GM04504 (cell line): ENCODE data around the gene AMPD1.
A peak's percentile ranks its signal among the peaks of the same experiment; 100 is the strongest.

Experiments used
- DNase-seq: peaks from one replicate; pipeline ENCODE4 v3.0.0-alpha.2; 2012; ENCODE audit warnings: low read depth

Gene AMPD1

DNA sequence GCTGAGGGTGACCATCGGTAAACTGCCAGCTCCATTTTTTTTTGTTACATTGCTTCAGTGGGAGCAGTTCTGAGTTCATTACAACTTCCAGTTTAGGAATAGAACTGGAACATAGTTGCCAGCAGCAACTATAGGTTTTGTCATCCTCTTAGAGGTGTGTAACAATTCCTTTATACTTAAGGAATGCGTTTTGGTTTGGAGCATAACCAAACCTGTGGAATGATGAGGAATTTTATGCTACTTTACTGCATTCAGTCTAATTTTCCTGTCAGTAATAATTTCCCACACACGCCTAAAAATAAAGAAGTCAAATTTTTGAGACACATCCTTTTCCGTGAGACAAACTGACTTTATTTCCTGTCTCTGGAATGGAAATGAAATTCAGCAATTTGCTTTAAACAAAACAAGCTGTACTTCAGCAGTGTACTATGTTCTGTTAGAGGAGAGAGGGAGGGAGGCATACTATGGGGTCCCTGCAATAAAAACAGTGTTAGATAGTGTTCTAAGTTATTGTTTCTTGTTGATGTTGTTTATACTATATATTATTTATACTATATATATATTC is 4.8 kb upstream of the AMPD1 start:
- no peak for DNase-seq

DNA sequence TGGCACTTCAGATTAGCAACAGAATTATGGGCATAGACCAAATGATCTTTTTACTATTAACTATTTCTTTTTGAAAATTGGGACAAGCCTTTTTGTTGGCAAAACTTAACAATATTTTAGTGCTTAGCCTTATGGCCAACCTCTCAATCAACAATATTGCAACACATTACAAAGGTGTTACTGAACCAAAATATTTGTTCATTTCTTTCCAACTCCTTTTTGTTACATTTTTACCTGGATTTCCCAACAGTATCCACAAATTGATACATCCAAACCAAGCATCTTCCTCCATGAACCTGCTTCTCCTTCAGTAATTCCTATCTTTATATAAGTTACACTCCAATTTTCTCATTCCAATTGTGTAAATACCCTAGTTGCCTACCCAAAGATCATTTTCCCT is 1.5 kb upstream of the AMPD1 start:
- no peak for DNase-seq

DNA sequence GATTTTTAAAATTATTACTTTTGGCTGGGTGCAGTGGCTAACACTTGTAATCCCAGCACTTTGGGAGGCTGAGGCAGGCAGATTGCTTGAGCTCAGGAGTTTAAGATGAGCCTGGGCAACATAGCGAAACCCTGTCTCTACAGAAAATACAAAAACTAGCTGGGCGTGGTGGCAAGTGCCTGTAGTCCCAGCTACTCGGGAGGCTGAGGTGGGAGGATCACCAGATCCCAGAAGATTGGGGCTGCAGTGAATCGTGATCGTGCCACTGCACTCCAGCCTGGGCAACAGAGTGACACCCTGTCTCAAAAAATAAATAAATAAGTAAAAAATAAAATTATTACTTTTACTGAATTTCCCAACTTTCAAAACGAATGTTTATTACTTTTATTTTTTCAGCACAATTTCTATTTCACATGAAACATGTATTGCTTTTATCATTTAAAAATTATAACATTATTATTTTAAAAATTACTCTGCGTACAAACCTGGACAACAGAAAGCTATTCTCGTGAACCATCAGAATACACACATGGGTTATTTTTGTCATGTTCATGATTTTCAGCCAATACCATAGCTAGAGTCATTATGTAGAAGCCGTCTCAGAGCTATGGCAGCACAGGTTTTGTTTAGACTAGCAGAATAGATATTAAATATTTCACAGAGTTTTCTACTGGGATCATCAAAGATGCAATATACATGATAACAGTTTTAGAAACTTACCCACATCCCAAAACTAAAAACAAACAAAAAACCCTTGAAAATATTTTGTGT is 621 bp downstream of the AMPD1 start:
- DNase-seq, result no peak

DNA sequence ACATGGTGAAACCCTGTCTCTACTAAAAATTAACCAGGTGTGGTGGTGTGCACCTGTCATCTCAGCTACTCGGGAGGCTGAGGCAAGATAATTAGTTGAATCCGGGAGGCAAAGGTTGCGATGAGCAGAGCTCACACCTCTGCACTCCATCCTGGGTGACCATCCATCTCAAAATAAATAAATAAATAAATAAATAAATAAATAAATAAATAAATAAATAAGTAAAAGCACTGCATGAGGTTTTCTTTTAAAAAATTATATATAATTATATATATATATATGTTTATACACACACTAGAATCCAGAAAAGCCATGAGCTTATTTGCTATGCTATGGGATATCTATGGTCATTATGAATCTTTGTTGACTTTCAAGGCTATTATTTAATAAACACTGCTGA is 2.4 kb downstream of the AMPD1 start:
- no peak for DNase-seq

DNA sequence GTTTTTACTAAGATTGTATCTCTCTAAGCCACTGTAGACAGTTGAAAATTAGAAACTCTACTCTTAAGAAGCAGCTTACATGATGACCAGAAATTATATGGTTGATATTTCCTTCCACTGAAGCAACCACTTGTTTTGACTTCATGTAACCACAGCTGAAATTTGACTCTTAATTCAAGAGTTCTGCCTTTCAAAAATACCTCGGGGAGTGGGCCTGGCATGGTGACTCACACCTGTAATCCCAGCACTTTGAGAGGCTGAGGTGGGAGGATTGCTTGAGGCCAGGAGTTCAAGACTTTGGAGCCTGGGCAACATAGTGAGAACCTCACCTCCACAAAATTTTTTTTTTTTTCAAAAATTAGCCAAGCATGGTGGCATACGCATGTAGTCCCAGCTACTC is 4.3 kb downstream of the AMPD1 start:
- DNase-seq, result no peak

DNA sequence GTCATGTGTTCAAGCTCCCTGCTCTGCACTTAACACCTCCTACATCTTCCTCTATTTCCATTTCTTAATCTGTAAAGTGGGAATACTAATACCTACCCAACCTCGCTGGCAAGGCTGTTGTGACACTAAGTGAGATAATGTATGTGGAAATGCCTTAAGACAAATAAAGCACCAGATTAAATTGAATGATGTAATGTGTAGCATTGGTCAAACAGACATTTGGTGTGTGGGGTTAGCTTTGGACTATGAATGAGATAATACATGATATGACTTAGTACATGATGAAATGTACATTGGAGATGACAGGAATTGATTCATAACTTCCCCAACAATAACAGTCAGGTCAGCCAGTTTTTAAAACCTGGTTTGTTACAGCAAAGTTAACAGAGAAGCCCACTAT is 5.2 kb downstream of the AMPD1 start:
- no peak for DNase-seq

DNA sequence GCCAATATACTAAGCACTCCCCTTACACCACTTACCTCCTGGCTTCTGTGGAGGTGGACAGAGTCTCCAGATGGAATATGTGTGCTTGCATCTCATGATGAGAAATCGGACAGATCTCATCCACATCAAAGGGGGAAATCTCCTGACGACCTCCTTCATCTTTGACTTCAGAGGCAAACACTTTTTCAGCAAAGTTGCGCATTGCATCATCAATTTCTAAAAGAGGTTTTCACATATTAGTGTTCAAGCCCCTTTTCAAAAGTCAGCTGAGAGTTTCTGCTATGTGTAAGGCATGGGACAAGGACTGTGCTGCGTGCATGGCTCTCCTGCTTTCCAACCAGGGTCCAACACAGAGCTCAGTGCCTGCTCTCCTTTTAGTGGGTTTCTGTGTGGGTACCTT is 6.8 kb downstream of the AMPD1 start:
- no peak for DNase-seq

DNA sequence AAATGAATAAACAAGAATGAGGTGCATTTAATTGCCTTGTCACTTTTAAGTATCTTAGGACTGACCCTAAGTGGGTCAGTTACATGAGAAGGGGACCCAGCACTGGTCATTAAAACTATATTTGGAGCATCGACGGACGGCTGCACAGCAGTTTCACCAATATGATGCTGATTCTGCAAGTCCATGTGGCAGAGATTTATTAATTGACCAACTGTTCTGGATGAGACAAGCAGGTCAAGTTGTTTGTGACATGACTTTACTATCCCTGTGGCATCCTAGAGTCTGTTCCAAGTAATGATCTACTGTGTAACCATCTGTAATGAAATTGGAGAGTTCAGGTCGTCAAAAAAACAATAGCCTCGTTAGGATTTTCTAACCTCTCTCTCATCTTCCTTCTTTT is 9.5 kb downstream of the AMPD1 start:
- no peak for DNase-seq

DNA sequence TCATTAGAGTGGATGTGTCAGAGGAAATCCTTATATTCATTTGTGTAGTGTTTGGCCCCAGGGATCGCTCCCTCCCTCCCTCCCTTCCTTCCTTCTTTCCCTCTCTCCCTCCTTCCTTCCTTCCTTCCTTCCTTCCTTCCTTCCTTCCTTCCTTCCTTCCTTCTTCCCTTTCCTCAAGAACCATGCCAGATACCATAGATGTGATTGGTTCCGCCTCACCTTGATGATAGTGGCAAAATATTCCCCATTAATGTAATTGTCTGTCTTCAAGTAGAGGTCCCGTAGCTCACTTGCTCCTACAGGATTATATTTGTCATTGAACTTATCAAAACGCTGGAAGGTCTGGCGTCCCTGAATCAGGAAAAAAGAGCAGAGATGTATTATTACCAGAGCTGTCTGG is 17.7 kb downstream of the AMPD1 start:
- no peak for DNase-seq

DNA sequence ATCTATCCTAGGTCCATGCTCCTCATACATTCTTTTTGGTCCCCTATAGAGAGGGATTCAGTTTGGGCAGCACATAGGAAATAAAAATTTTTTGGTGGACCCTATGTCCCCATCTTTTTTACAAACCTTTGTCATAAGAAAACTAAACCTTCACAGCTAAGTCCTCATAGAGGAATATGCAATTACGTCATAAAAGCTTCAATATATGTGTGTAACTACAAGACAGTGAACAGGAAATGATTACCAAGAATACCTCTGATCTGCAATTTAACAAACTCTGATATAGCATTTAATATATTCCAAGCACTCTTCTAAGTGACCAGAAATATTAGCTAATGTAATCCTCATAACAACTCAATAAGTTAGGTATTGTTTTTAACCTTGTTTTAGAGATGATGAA is 19.2 kb downstream of the AMPD1 start:
- DNase-seq, result no peak

DNA sequence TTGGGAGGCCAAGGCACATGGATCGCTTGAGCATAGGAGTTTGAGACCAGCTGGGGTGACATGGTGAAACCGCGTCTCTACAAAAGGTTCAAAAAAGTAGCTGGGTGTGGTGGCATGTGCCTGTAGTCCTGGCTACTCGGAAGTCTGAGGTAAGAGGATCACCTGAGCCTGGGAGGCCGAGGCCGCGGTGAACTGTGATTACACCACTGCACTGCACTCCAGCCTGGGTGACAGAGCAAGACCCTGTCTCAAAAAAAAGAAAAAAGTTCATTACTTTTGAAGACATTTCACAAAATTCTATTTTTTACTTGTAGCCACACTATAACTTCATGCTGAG is 23.4 kb downstream of the AMPD1 start:
- DNase-seq, result no peak

DNA sequence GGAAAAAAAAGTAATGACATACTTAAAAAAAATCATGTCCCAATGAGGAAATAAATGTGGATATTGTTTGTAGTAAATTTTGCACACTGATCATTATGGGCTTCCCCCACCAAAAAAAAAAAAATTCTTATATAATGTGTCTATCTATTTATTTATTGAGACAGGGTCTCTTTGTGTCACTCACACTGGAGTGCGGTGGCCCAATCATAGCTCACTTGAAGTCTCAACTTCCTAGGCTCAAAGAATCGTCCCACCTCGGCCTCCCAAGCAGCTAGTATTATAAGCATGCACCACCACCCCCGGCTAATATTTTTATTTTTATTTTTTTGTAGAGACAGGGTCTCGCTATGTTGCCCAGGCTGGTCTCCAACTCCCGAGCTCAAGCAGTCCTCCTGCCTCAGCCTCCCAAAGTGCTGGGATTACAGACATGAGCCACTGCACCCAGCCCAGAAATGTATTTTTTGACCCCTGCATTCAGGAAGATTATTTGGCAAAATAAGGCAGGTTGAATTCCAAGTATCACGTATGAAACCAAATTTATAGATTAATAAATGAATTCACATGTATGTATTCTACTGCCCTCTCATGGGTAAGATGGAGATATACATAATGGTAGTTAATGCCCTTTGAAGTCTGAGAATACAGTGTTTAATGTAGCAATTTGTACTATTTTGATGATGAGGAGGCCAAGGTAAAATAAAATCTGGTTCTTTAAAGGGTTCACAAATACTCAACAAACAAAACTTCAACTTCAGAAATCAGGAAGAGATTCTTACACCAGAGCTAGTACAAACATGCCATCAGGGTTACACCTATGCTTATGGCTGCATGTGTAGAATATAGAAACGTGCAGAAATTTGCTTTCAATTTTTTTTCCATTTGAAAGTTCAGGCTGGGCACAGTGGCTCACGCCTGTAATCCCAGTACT is 24.1 kb downstream of the AMPD1 start:
- no peak for DNase-seq

DNA sequence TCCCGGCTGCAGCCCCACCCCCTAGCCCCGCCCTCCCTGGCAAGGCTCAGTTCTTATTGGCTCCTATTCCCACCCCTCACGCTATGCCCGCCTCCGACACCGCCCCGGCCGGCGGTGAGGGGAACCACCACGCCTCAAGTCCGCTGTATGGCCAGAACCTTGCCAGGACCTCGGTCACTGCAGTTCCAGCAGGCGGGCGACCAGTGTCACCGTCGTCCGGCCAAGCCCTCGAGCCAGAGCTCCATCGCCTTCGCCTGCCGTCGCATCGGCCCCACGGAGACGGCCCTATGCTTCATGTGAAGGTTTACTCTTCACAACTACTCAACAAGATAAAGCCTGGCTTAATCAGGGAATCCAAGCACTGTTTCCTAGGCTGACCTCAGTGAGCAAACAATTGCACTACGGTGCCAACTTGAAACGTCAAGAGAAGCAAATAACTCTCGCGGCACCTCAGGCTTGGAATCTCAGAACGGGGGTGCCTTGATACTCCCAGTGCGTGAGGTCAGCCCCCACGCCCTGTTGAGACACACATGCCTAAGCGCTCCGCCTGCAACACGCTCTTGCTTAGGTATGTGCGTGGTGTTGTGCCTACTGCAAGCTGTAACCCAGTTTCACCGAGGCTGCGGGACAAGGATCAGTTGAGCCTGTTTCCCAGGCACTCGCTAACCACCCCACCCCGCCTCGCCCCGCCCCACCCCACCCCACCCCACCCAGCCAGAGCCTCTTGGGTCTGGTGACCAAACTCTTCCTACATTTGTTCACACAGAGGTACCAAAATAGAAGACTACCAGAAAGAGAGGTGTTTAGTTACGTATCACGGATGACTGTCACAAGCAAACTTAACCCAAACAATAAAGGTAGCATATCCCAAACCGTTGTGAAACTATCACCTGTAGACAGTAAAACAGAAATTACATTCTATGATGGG is 25.0 kb downstream of the AMPD1 start:
- peak; percentile 81 for DNase-seq

DNA sequence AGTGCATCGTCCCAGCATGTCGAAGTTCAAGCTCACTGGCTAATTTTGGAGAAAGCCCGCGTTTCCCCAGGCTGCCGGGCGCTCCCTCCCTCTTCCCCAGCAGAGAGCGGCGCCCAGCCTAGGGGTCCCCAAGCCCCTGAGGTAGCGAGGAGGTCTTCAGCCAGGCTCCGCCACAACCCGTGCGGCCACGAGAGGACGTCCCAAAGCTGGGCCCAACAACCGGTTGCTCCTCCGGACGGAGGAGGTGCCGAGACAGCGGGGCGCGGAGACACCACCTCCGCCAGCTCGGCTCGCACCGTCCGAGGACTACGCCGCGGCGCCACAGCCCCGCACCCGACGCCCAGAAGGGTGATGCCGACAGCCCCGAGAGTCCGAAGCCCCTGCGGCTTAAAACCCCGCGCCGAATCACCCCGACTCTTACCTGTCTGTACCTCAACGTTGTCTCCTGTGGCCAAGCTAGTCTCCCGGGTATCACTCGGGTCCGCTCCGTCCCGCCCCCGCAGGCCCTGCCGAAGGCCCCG is 25.7 kb downstream of the AMPD1 start, which contains the start of gene DENND2C:
Gene DENND2C, minus strand, starts transcription at position 488 of the 521 bp plus-strand sequence. CDS start 44,065 bp downstream, outside the sequence.
- no peak for DNase-seq

DNA sequence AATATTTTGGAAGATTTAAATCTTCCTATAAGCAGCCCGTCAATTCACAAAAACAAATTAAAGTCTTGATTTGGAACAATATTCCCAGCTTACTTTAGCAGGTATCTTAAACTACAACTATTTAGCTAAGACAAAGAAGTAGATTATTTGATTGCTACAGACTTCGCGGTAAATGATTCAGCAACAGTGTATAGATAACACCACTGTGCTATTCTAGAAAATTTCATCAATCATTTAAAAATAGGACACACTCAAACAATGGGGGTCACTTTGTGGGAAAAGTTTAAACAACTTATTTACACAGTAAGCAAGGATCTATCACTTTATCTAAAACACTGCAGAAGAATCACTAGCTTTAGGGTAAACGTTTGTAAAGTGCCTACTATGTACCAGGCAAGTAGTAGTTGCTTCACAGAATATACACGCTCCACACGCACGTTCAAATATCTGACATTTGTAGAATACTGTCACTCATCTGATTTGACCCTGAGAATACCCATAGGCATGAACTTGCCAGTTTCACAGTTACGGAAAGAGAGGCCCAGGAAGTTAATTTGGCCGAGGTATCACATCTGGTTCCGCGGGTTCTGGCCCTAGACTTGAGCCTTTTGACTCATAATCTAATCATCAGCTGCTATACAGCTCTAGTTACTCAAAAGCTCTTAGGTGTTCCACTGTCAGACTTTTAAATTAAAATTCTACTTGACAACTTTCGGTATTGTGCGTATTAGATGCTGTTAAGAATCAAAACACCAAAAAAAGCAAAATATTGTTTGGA is 26.4 kb downstream of the AMPD1 start:
- DNase-seq, result no peak

DNA sequence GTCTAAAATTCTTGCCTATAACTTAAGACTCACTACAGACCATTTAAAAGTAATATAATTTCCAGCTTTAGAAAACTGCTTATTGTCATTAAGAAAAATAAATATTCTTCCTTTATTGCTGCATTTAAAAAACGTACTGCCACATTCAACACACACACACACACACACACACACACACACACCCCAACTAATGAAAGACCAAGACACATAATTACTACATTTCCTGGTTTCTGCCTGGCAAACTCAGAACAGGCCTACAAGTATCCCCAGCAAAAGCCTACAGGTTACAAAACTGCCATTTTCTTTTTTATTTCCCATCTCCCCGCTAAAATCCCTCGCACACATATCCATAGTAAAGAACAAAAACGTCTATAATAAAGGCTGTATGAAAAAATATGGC is 27.0 kb downstream of the AMPD1 start:
- no peak for DNase-seq

DNA sequence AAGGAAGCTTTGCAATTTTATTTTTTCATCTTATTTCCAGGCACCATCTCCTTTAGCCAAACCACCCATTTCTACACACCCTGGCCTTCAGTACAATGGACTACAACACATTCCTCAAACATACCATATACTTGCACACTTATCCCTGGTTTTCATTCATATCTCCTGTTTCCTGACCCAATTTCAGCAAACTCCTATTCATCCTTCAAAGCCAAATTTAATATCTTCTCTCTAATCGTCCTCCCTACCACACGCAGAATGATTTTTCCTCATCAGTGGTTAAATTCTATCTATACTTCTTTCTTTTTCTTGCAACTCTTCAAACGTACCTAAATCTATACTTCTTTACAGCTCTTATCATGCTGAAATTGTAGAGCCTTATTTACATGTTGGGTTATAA is 28.4 kb downstream of the AMPD1 start:
- DNase-seq, result no peak

DNA sequence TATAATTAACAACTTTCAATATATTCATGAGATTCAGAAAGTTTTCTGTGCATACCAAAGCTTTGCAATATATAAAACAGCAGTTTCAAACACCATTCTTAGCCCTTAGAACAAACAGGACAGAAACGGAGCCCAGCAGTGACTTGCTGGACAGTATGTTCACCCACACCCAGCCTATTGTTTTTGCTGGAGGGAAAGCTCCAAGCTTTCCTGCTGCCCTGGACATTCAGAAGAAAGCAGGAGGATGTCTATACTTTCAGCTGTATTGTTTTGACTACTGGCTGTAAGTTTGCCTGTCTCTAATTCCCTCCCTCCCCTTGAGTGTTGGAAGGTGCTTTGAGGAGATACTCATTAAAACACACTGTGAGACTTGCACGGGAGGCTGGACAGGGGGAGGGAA is 35.1 kb downstream of the AMPD1 start:
- DNase-seq, result no peak

DNA sequence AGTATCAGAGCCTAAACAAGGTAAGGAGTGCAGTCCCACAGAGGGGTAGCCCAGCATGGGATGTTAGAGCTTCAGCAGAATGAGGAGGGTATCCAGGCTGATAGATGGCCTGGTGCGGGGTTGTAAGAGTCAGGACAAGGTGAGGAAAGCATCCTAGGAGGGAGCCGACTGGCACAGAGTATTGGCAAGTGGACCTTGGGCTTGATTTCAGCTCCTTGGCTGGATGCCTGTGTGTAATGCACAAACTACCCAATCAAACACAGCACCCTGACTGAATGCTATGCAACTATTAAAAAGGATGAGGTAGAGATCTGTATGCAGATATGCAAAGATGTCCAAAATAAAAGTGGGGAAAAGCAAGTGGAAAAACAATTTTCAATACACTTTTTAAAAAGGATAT is 43.5 kb downstream of the AMPD1 start:
- DNase-seq, result no peak

DNA sequence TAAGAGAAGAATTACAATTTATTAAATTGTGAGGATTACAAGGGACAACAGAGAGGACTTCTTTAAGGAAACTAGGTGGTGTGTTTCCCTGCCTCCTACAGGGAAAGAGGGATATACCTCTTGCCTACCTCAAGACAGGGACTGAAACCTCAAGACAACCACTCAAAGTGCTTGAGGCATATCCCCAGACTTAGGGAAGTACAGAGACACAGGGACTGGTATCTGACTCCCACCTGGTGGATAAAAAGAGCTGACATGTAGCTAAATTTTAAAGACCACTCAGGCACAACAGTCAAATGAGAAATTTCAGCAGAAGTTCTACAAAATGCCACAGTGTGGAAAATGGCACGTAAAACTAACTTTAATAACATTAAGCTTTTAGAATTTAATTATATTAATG is 46.8 kb downstream of the AMPD1 start:
- no peak for DNase-seq

DNA sequence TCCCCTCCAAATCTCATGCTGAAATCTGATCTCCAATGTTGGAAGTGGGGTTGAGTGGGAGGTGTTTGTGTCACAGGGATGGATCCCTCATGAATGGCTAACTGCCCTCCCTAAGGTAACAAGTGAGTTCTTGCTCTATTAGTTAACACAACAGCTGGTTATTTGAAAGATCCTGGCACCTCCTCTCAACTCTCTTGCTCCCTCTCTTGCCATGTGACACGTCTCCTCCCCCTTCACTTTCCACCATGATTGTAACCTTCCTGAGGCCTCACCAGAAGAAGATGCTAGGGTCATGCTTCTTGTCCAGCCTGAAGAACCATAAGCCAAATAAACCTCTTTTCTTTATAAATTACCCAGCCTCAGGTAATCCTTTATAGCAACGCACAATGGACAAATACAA is 54.0 kb downstream of the AMPD1 start:
- DNase-seq, result no peak
